Measurements from ENCODE around the gene OLFML2B.

DNA sequence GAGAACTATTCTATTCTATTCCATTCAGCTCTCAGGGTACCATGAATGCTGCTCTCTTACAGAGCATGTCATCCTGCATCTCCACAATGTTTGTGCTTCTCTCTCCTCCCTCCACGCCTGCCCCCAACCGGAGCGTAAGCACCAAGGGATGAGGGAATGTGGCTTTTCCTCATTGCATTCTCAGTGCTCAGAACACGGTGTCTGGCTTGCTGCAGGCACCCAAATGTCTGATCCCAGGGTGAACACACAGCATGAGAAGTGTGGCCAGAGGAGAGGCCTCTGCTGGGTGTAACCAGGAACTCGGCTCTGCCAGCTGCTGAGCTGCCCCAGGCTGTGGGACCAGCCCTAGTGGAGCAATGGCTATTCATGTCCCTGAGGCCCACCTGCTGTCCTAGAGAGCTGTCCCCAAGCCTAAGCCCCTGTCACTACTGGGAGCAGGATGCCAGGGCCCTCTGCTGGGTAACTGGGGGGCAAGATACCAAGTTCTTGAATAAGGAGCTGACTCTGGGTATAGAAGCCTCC is 38.3 kb downstream of the OLFML2B start:
- TF ChIP-seq, protein P1, sequence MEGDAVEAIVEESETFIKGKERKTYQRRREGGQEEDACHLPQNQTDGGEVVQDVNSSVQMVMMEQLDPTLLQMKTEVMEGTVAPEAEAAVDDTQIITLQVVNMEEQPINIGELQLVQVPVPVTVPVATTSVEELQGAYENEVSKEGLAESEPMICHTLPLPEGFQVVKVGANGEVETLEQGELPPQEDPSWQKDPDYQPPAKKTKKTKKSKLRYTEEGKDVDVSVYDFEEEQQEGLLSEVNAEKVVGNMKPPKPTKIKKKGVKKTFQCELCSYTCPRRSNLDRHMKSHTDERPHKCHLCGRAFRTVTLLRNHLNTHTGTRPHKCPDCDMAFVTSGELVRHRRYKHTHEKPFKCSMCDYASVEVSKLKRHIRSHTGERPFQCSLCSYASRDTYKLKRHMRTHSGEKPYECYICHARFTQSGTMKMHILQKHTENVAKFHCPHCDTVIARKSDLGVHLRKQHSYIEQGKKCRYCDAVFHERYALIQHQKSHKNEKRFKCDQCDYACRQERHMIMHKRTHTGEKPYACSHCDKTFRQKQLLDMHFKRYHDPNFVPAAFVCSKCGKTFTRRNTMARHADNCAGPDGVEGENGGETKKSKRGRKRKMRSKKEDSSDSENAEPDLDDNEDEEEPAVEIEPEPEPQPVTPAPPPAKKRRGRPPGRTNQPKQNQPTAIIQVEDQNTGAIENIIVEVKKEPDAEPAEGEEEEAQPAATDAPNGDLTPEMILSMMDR (IDR thresholded peaks at IDR 0.05), result no peak
- TF ChIP-seq POLR2A (IDR thresholded peaks at IDR 0.05), result no peak
- TF ChIP-seq EP300 (IDR thresholded peaks at IDR 0.05), result no peak
